HT-29 (cell line): ENCODE data around the gene TOR1AIP2. TPM values are rescaled to one million over a fixed set of nuclear protein-coding genes. Genes with fewer than 3 reads are reported as not detected.

ENCODE experiments used
- DNase-seq: peaks from one replicate; pipeline ENCODE4 v3.0.0-alpha.2; 2015; ENCODE audit warnings: low spot score
- total RNA-seq: library from RNA; depleted of rRNA; stranded (reverse); fragments of >200 nt; shearing (Covaris generic); gene quantifications from 2 replicates; pipeline ENCODE4 v1.2.3, GENCODE V29; 2014

TOR1AIP2 gene
- total RNA-seq, 1 experiment from 2014 or later = 32.6 TPM

DNA sequence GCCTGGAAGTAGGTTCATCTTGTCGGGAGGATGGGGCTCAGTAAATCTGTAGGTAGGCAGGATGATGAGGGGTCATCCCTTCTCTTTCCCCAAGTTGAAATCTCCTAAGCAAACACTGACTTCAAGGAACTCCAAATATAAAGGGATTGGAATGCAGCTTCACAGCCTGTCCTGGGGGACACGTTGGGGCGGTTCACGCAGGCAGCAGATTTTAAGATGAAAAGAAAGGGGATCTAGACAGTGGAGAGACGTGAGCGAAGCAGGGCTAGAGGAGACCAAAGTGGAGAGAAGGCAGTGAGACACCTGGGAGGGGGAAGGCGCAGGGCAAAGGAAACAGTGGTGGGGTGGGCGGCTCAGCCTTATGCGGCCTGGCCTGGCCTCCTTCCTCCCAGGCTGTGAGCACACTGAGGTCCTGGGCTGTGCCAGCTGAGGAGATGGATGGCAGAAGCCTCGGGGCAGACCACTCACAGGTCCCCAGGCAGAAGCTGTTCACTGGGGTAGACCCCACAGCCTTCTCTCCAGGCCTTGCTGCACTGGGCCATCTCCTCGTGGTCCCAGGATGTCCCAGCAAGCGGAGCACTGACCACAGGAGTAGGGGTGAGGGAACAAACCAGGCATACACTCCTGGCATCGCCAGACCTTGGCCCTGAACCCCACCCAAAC lies 51.7 kb downstream of the TOR1AIP2 start:
- no peak for DNase-seq

DNA sequence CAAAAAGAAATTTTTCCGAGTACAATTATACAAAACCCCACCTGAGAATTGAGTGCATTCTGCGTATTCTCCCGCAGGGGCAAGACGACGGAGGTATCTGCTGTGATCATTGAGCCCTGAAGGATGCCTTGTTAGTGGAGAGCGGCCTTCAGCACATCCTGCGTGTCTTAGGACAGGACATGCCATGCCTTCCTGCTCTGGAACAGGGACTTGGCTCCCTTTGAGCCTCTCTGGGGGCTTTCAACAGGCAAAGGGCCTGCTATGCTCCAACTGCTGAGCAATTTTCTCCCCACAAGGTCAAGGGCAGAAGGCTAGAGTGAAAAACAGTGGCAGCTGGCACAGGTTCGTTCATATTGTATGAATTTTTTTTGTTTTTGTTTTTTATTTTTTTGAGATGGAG lies 52.4 kb downstream of the TOR1AIP2 start:
- DNase-seq = no peak

DNA sequence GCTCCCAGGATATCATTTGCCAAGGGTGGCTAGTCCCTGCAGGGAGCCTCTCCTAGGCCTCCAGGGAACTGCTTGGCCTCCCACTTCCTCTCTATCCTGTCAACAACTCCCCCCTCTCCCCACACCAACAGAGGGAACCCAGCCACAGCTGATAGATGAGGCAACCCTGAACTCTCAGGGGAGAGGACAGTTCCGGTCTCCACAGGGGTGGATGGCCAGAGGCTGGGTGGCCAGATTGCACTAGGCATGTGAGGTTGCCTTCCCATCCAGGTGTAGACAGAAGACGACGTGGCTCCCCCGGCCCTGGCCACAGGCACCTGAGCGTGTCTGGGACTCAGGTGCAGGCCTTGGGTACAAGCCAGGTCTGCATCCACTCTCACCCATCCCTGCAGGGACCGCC lies 53.3 kb downstream of the TOR1AIP2 start:
- no peak for DNase-seq

DNA sequence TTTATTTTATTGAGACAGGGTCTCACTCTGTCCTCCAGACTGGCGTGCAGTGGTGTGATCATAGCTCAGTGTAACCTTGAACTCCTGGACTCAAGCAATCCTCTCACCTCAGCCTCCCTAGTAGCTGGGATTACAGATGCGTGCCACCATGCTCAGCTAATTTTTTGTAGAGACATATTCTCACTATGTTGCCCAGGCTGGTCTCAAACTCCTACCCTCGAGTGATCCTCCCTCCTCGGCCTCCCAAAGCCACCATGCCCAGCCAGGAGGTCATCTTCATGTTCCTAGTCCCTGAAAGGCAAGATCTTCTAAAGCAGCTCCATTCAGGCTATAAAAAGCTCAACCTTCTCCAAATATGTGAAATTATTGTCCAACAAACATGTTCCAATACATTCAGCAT lies 53.9 kb downstream of the TOR1AIP2 start:
- DNase-seq = no peak

DNA sequence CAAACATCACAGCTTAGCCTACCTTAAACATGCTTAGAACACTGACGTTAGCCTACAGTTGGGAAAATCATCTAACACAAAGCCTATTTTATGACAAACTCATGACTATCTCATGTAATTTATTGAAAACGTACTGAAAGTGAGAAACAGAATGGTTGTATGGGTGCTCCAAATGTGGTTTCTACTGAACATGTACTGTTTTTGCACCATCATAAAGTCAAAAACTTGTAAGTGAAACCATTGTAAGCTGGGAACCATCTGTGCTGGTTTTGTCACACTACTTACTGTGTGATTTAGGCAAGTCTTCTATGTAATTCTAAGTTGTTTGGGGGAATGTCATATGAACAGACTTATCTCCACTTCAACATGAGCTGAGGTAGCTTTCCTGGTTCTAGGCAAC lies 55.5 kb downstream of the TOR1AIP2 start:
- DNase-seq = no peak

DNA sequence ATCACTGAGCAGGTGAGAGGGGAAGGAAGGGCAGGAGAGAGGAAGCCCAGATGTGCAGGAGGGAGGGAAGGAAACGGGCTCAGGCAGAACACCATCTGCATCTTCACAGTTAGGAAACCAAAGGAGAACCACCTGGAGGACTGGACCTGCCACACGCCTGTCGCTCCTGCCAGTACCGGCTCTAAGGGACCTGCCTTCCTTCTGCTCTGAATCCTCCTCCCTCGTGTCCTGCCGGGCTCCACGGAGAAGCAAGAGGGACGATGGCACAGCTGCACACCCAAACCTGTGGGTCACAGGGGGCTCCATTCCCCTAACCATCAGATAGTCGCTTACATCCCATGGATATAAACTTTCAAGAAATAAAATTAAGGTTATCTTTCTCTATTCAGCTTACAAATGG lies 56.1 kb downstream of the TOR1AIP2 start:
- DNase-seq = no peak

DNA sequence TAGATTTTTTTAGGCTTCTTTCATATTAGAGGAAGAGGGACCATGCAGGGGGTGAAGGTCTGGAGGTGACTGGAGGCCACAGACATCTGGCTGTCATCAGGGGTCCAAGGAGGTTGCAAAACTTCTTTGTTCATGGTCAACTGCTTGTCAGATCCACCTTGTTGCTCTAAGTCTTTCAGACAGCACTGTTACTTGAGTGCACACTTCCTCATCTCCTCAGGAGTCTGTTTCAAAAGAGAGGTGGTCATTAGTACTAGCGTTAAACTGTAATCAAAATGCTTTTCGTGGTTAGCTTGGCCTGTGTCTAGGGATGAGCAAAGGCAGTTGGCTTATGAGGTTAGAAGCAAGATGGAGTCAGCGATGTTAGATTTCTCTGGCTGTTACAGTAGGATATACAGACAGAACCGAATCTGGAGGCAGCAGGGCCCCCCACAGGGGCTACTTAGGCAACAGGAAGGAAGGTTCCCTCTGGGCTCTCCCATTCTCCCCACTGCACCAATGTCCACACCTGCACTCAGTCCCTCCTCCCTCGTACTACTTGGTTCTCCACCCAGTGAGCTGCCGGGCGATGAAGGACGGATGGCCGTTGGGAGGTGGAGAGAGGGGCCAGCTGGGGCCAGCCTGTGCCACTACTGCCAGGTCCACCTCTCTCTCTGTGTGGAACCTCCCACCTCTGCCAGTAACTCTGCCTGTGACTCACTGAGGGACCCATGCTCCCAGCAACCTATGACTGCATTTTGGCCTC lies 57.2 kb downstream of the TOR1AIP2 start:
- no peak for DNase-seq

DNA sequence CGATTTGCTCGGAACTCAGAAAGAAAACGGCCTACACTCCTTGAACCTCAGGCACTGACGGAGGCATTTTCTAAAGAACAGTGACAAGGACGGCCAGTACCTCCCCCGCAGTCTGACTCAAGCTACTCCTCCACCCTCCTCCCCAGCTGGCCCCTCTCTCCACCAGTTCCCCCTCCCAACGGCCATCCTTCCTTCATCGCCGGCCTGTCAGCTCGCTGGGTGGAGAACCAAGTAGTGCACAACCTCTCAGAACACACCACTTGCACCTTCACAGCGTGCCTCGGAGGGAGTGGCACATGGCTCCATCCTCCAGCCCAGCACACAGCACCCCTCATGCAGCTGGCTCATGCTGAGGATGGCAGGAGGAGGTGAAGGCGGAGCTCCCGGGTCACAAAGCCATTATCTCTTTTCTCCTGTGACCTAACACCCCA lies 58.8 kb downstream of the TOR1AIP2 start:
- no peak for DNase-seq

DNA sequence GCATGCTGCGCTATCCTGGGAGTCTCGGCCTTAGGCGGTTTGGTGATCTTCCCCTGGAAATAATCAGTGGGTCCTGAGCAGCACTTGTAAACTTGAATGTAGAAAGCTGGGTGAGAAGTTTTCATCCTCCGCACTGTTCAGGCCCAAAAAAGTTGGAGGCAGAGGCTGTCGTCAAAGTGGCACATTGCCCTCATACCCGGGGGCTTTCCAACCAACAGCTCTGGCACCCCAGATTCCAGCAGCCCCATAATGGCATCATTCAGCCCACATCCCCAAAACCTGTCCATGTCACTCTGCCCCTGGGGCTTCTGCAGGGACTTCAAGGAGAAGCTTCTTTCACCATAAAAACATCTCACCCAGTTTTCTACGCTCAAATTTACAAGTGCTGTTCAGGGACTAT lies 59.3 kb downstream of the TOR1AIP2 start:
- no peak for DNase-seq

DNA sequence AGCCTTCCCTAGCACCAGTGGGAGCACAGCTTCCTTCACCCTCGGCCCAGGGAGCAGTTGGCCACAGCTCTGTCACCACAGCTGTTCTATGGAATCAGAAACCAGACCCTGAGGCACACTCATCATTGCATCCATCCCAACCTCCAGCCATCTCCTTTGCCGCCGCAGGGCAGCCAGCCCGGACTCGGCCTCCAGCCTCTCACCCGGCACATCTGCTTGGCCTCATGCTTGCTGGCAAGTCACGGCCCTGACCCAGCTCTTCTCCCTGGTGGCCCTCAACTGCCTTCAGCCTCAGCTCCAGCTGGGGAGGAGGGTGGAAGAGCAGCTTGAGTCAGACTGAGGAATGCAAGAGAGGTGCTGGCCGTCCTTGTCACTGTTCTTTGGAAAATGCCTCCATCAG lies 59.8 kb downstream of the TOR1AIP2 start:
- no peak for DNase-seq

DNA sequence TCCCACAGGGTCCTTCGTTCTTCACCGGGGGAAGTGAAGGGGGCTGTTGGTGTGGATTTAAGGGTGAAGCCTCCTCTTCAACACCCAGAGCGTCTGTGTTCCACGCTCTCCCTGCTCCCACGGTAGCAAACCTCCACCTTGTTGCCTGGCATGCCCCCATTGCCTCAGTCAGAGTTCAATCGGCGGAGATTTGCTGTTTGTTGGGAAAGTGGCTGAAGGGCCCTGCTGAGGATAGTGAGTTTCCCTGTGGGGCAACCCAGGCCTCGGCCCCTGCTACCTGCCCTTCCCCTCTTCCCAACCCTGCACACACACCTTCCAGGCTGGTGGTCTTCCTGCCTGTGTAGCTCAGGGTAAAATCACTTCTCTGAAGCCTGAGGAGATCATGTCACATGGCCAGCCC lies 60.5 kb downstream of the TOR1AIP2 start:
- DNase-seq = no peak

DNA sequence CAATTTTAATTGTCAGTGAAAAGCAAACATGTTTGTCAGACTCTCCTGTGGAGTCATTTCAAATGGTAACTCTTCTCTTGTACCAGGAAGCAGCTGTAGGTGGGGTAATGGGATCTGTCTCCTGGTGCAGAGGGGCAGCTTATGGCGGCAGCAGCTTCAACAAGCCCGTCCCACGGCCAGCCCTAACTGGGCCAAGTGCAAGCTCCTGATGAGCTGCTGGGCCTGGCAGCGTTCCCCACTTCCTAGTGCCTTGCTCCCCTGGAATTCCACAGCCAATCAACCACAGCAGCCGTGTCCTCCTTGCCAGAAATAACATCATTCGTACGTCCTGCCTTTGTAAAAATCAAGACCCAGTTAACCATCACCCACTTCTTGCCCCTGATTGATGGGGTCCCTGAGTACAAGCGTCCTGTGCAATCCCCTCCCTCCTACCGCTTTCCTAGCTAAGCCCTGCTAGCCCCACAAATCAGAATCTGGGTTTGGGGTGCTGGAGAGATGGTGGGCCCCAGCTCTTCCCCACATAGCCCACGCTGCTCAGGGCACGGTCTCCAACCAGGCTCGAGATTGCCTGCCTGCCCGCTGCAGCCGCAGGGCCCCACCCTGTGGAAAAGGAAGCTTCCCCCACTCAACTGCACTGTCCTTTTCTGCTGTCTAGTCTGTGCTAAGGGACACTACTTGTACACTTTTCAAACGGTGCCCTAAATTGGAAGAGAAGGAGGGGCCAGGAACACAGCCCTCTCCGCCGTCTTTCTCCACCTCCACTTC lies 61.2 kb downstream of the TOR1AIP2 start:
- DNase-seq = no peak

DNA sequence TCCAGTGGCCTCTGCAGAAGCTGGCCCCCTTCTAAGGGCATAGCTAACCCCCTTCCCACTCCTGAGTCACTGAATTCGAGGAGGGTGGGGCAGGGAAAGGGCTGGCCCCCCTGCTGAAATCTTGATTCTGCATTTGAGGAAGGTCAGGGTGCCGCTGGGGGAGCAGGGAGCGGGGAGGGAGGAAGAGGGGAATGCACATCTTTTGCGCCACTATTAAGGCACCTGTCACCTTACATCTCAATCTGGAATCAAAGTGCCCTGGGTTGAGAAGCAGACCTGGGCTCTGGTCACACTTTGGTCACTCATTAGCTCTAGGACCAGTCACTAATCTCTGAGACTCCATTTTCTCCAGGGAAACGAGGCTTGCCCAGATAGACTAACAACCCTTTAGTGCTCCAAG lies 62.0 kb downstream of the TOR1AIP2 start:
- no peak for DNase-seq

DNA sequence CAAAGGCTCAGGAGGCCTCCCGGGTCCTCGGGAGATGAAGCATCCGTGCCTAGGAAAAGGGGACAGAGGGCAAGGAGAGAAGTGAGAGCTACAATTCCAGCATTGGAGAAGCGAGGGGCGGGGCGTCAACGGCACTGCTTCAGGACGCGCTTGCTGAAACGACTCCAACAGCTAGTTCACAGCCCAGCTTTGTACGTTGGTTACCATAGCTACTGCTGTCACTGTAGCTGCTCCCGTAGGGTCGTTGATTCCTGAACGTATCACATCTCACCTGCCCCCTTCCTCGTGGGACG lies 63.1 kb downstream of the TOR1AIP2 start:
- no peak for DNase-seq

DNA sequence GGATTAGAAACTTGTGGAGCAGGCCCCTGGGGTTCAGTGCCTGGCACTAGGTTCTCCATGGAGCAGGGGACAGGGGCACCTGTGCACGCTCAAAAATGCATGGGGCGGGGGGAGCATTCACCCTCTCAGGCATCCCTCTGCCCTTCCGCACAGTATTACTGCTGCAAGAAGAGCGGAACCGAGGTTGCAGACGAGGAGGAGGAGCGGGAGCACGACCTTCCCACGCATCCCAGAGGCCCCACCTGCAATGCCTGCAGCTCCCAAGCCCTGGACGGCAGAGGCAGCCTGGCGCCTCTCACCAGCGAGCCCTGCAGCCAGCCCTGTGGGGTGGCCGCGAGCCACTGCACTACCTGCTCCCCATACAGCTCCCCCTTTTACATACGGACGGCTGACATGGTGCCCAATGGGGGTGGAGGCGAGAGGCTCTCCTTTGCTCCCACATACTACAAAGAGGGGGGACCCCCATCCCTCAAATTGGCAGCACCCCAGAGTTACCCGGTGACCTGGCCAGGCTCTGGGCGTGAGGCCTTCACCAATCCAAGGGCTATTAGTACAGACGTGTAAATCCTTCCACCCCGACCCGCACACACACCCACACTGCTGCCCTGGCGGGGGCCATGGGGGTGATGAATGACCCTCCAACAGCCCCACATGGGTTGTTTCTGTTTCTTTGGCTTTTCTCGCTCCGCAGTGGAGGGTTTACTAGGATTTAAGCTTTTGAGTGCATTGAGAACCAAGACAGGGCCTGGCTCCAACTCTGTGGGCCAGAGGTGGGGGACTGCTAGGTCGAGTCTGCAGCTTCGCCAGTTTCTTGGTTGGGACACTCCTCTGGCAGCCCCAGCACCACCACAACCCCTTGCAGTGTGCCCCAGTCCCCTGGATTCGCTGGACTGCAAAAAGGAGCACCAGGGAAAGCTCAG lies 63.7 kb downstream of the TOR1AIP2 start:
- no peak for DNase-seq

DNA sequence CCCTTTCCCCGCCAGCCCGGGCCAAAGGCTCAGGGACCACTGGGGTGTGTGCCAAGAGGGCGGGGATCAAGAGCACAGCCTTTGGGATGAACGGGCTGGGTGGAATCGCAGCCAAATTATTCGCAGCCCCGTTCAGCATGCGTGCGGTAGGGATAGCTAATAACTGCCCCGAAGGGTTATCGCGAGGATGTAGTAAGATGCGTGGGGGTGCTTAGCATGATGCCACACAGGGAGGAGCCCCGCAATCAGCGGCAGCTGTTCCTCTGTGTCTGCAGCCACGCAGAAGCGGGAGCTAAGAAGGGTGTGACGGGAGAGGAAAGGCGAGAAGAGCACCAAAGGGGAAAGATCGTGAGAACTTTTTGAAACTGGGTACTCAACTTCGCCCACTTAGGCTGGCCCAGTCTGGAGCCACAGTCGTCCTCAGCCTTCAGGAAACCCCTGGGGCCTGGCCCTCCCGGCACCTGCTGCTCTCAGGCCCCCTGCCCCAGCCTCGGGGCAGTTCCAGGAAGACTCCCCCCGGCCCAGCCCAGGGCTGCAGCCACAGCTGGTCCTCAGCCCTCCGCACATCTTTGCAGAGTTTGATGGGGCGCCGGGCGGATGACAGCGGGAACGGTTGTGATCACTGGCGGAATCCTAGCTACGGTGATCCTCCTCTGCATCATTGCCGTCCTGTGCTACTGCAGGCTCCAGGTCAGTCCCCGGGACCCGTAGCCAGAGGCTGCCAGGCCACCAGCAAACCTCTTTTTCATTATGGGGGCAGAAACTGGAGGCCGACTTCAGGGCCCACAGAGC lies 64.9 kb downstream of the TOR1AIP2 start:
- no peak for DNase-seq

DNA sequence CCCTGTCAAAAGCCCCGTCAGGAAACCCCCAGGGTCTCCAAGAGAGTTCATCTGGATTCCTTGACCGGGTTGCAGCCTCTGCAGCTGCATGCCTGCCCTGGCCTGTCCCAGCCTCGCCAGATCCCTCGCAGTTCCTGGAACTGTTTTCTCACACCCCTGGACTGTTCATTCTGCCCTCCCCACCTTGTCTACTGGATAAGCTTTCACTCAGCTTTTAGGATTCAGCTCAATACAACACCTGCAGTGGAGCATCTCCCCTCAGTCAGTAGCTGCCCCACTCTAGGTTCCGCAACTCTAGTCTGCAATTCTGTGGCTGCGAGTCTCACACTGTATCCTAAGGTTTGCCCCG lies 67.3 kb downstream of the TOR1AIP2 start:
- no peak for DNase-seq

DNA sequence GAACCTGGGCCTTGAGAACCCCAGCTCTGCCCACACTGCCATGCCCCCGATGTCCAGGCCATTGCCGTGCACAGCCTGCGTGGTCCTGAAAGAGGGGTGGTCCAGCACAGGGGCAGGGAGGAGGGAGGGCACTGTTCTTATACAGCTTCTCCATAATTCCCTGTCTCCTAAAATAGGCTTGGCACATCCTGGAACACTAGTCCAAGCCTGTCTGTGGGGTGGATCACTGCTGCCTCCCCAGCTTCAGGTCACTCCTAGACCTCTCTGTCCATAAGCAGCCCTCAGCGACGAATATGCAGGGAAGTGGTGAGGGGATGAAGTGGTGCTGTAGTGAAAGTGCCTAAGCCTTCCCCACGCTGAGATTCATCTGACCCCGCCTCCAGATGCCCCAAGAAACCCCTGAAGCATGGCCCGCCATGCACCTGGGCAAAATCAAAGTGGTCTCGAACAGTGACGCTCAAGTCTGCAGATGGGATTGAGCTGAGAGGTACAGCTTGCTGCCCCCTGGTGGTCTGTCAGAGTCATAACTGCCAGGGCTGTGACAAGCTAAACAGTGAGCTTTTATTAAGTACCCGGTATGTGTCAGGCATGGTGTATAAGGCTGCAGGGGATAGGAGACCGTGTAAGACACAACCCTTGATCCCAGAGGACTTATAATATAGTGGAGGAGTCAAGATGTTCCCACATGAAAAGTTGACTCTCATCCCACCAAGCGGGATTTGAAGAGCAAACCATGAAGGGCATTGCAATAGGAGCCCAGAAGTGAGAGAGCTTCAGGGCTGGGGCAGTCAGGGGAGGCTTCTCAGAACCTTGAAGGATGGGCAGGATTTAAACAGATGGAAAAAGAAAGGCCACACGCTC lies 67.9 kb downstream of the TOR1AIP2 start:
- DNase-seq = peak; percentile 76

DNA sequence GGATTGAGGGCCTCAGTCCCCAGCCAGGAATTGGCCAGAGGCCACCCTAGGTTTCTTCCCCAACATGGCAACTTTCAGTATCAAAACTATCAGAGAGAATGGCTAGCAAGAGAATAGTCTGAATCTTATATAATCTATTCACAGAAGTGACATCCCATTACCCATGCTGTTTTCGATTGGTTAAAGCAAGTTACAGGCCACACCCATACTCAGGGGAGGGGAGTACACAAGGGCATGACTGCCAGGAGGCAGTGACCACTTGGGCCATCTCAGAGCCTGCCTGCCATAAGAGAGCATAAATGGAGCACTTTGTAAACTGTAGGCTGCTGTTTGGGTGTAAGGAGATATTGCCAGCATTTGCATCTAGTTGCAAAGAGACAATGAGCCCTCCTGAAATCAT lies 69.1 kb downstream of the TOR1AIP2 start:
- DNase-seq = no peak
